Fibroblast of lung (primary cell): ENCODE data around the gene ARHGAP18. TPM values are rescaled to one million over a fixed set of nuclear protein-coding genes. Genes with fewer than 3 reads are reported as not detected.

Source experiments
- DNase-seq, 2 donors: peaks; one replicate each; pipeline versions ENCODE4 v3.0.0 to v3.0.0-alpha.2; 2010; ENCODE audit warnings: low read depth in 2 of 2
- H2AFZ ChIP-seq: 2 replicates; pipeline ENCODE4 v1.5.1; 2012; ENCODE audit warnings: low read length, control low read depth, inconsistent platforms
- H3K27ac ChIP-seq: 2 replicates; pipeline ENCODE4 v1.5.1; 2011; ENCODE audit warnings: low read length, control low read depth; ENCODE audit not compliant: insufficient read depth
- H3K27me3 ChIP-seq: 2 replicates; pipeline ENCODE4 v1.5.1; 2011; ENCODE audit warnings: mild to moderate bottlenecking, low read length; ENCODE audit not compliant: control insufficient read depth, insufficient read depth
- H3K36me3 ChIP-seq: 2 replicates; pipeline ENCODE4 v1.5.1; 2011; ENCODE audit warnings: low read length; ENCODE audit not compliant: control insufficient read depth, insufficient read depth
- H3K4me1 ChIP-seq: 2 replicates; pipeline ENCODE4 v1.5.1; 2011; ENCODE audit warnings: low read length; ENCODE audit not compliant: control insufficient read depth, insufficient read depth; ENCODE audit errors: extremely low read depth
- H3K4me2 ChIP-seq: 2 replicates; pipeline ENCODE4 v1.5.1; 2011; ENCODE audit warnings: low read length, control low read depth; ENCODE audit not compliant: insufficient read depth; ENCODE audit errors: extremely low read depth
- H3K4me3 ChIP-seq, 4 experiments: fragments of 200-600 bp in 1 of 4; sonication (generic) in 1 of 4; replicated peaks in 1 of 4; 2 replicates each; pipeline ENCODE4 v1.5.1; 2011 to 2016; ENCODE audit warnings: low read length in 4 of 4, low read depth in 3 of 4, mild to moderate bottlenecking in 3 of 4, control low read depth in 2 of 4, inconsistent platforms in 1 of 4, mixed read lengths in 1 of 4; ENCODE audit not compliant: insufficient read depth in 1 of 4; ENCODE audit errors: control extremely low read depth in 1 of 4
- H3K79me2 ChIP-seq: 2 replicates; pipeline ENCODE4 v1.5.1; 2012; ENCODE audit warnings: mild to moderate bottlenecking, low read length, inconsistent platforms; ENCODE audit not compliant: control insufficient read depth, insufficient read depth
- H3K9ac ChIP-seq: 2 replicates; pipeline ENCODE4 v1.5.1; 2011; ENCODE audit warnings: mild to moderate bottlenecking, low read length, control low read depth; ENCODE audit not compliant: insufficient read depth
- H3K9me3 ChIP-seq: 2 replicates; pipeline ENCODE4 v1.5.1; 2012; ENCODE audit warnings: low read depth, low read length; ENCODE audit not compliant: control insufficient read depth, insufficient read depth
- H4K20me1 ChIP-seq: 2 replicates; pipeline ENCODE4 v1.5.1; 2011; ENCODE audit warnings: low read length; ENCODE audit not compliant: control insufficient read depth, insufficient read depth; ENCODE audit errors: extremely low read depth
- CTCF ChIP-seq, 2 donors: IDR thresholded peaks in 1 of 2; conservative IDR thresholded peaks in 1 of 2; 1 replicate in 1 of 2; 2 replicates in 1 of 2; pipeline ENCODE4 v1.5.1; 2011 to 2012; ENCODE audit warnings: low read length in 2 of 2, control low read depth in 1 of 2, inconsistent platforms in 1 of 2, low read depth in 1 of 2, mild to moderate bottlenecking in 1 of 2
- EZH2 ChIP-seq: IDR thresholded peaks from 2 replicates; pipeline ENCODE4 v1.5.1; 2012; ENCODE audit warnings: low read length, control low read depth, mild to moderate bottlenecking; ENCODE audit errors: missing control alignments
- polyA plus RNA-seq, 2 donors: library from polyadenylated mRNA; depleted of rRNA in 1 of 2; stranded (reverse) in 1 of 2; unstranded in 1 of 2; fragments of >200 nt; gene quantifications; 2 replicates each; pipeline ENCODE4 v1.2.1, GENCODE V29; 2011 to 2012; ENCODE audit warnings: missing spikeins in 1 of 2
- total RNA-seq: library from RNA; depleted of rRNA; stranded (reverse); fragments of >200 nt; gene quantifications from 2 replicates; pipeline ENCODE4 v1.2.1, GENCODE V29; 2014

The ARHGAP18 gene
- total and polyA plus RNA-seq, 2 donors (not counting 1 experiment from before 2014, with no cell fraction given): 18.6 to 38.3 TPM

- Histone ChIP-seq H3K27me3 (no peaks in the 10 kb centered on the region), H3K79me2 (no peaks in the 10 kb centered on the region), H3K9ac (no peak overlapping the region), H3K36me3 (peaks cover 2% of the 10 kb centered on the region), H3K4me3 (no peak overlapping the region), H2AFZ (no peak overlapping the region), H3K27ac (no peak overlapping the region), H4K20me1 (no peaks in the 10 kb centered on the region), H3K4me2 (no peak overlapping the region), H3K9me3 (no peaks in the 10 kb centered on the region), H3K4me1 (peaks cover 10% of the 10 kb centered on the region)
- TF ChIP-seq CTCF (conservative IDR thresholded peaks at IDR 0.05 in 1 of 2, IDR thresholded peaks at IDR 0.05 in 1 of 2; ENCODE audit: low read depth in 1 of 2, low read length in 2 of 2) (no peak), EZH2 (no peak)
- peak; percentile 72 to 81 for DNase-seq
Observed at GRCh38 chr6:129593233-129593564, 116.8 kb downstream of the ARHGAP18 start.

DNA sequence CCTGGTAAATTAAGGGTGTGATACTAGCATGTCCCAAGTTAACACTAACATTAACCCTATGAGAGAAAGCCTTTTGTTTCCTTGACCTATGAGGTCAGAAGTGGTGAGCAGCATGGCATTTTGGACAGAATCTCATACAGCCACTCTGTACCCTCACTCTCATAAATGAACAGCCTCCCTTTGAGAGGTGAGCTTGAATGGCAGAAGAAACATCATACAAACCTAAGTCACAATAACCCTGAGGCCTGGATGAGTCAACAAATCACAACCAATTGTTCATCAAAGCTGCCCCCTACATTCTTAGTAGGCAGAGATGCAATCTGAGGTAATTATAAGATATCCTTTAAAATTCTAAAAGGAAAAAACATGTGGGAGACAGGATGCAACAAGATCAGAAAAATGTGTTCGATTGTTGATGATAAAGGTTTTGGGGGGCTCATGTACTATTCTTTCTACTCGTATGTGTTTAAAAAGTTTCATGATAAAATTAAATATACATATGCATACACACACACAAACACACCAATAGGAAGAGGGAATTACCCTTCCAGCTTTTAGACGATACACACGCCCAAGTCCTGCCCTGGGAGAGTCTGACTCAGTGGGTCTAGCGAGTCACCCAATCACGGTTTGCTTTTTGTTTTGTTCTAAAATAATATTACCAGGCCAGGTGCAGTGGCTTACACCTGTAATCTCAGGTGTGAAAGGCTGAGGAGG, 117.3 kb downstream of the ARHGAP18 start:
- no peak for TF ChIP-seq CTCF (conservative IDR thresholded peaks at IDR 0.05 in 1 of 2, IDR thresholded peaks at IDR 0.05 in 1 of 2; ENCODE audit: low read depth in 1 of 2, low read length in 2 of 2)
- TF ChIP-seq EZH2: no peak
- Histone ChIP-seq H3K79me2 (no peaks in the 10 kb centered on the region), H4K20me1 (no peaks in the 10 kb centered on the region), H3K4me3 (no peak overlapping the region), H3K4me2 (no peak overlapping the region), H3K27ac (no peak overlapping the region), H3K36me3 (peaks cover 2% of the 10 kb centered on the region), H3K9me3 (no peaks in the 10 kb centered on the region), H3K4me1 (peaks cover 10% of the 10 kb centered on the region), H3K9ac (no peak overlapping the region), H3K27me3 (no peaks in the 10 kb centered on the region), H2AFZ (no peak overlapping the region)
- no peak for DNase-seq

- peaks cover 2% of the 10 kb centered on the region for H3K36me3 ChIP-seq
- H3K4me3 ChIP-seq: no peak overlapping the region
- H3K4me1 ChIP-seq: peaks cover 10% of the 10 kb centered on the region
- no peak overlapping the region for H2AFZ ChIP-seq
- peaks cover under 1% of the 10 kb centered on the region for H3K79me2 ChIP-seq
- no peak overlapping the region for H3K9ac ChIP-seq
- peak; percentile 93 to 97 for DNase-seq
- no peaks in the 10 kb centered on the region for H3K27me3 ChIP-seq
- no peaks in the 10 kb centered on the region for H4K20me1 ChIP-seq
- no peaks in the 10 kb centered on the region for H3K9me3 ChIP-seq
- TF ChIP-seq EZH2: no peak
- TF ChIP-seq CTCF (conservative IDR thresholded peaks at IDR 0.05 in 1 of 2, IDR thresholded peaks at IDR 0.05 in 1 of 2; ENCODE audit: low read depth in 1 of 2, low read length in 2 of 2): no peak
- no peak overlapping the region for H3K27ac ChIP-seq
- H3K4me2 ChIP-seq: no peak overlapping the region
Observed at GRCh38 chr6:129590408-129591022, 119.5 kb downstream of the ARHGAP18 start.
